Activated CD4-positive, alpha-beta T cell treated with anti-CD3 and anti-CD28 coated beads, Interleukin-2, amount 10 ng/mL, durations not matched to agents 7 days and 5 days (primary cell): ENCODE measurements around the gene SLC39A9. TPM values are rescaled to one million over a fixed set of nuclear protein-coding genes. Genes with fewer than 3 reads are reported as not detected.

Experiments used
- CTCF ChIA-PET: fragments of 350-600 bp; sonication (Branson Sonifier 250); formaldehyde crosslinking; loops from one replicate; lab custom pipeline; 2021; ENCODE audit warnings: antibody characterized with exemption; lab: Charles Lee
- POLR2A ChIA-PET: fragments of 350-600 bp; sonication (Branson Sonifier 250); formaldehyde crosslinking; loops from one replicate; lab custom pipeline; 2021; ENCODE audit warnings: antibody characterized with exemption; lab: Charles Lee
- DNase-seq: peaks from one replicate; pipeline ENCODE4 v3.0.0-alpha.2; 2020
- H3K27ac Mint-ChIP-seq: one replicate; pipeline ENCODE4 v1.8.0; 2021; ENCODE audit warnings: mild to moderate bottlenecking, moderate library complexity, mixed read lengths
- H3K27me3 Mint-ChIP-seq: one replicate; pipeline ENCODE4 v1.8.0; 2021; ENCODE audit warnings: mixed read lengths
- H3K36me3 Mint-ChIP-seq: one replicate; pipeline ENCODE4 v1.8.0; 2021; ENCODE audit warnings: low read depth, mixed read lengths
- H3K4me1 Mint-ChIP-seq: one replicate; pipeline ENCODE4 v1.8.0; 2021; ENCODE audit warnings: mixed read lengths
- H3K4me3 Mint-ChIP-seq: one replicate; pipeline ENCODE4 v1.8.0; 2021; ENCODE audit warnings: mild to moderate bottlenecking, moderate library complexity, mixed read lengths
- H3K9me3 Mint-ChIP-seq: one replicate; pipeline ENCODE4 v1.8.0; 2021; ENCODE audit warnings: mixed read lengths
- total RNA-seq, 2 experiments: library from RNA; stranded (reverse); gene quantifications; one replicate each; pipeline ENCODE4 v1.2.3, GENCODE V29; 2021

Gene SLC39A9, protein sequence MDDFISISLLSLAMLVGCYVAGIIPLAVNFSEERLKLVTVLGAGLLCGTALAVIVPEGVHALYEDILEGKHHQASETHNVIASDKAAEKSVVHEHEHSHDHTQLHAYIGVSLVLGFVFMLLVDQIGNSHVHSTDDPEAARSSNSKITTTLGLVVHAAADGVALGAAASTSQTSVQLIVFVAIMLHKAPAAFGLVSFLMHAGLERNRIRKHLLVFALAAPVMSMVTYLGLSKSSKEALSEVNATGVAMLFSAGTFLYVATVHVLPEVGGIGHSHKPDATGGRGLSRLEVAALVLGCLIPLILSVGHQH
- 10 to 100 TPM; 43.7 to 50.4 TPM for total RNA-seq

DNA sequence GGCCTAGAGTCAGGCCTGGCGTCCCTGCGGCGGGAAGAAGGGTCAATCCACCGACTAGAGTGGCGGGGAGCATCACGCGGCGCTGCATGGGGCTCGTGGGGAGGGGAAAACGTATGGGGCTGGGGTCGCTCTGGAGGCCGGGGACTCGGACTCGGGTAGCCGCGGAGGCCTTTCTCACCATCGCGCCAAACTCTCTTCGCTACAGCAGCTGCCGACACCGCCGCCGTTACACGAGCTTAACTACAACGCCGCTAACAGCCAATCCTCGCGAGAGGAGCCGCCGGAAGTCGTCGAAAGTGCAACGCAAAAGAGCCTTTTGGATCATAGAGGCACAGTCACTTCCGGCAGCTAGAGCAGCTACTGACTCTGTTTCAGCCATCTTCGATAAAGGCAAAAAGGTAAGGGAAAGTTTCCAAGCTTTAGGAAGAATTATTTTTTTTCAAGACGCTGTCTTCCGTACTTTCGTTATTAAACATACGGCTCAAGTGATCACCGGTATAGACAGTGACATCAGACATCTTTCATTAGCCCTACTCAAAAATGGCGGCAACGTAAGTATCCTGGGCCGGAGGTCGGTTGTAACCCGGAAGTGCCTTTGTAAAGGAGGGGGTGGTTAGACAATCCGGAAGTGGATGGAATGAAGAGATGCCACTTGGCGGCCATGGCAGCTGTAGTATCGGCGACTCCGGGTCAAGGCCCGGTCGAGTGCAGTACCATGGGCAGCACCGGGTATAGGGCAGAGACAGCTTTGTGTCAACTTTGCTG lies at the start of gene SLC39A9, which contains the start of gene ERH:
TSS of gene SLC39A9 (plus strand) at position 640 of the 765 bp plus-strand sequence. CDS start 678 bp downstream, outside the sequence.
TSS of gene ERH (minus strand) at position 247 of the 765 bp plus-strand sequence. CDS start at position 181, 66 bp downstream.
- H3K36me3 Mint-ChIP-seq: peaks cover 45% of the 10 kb centered on the region
- H3K27me3 Mint-ChIP-seq: no peaks in the 10 kb centered on the region
- ChIA-PET CTCF (interaction anchor here (1.6 to 2.0 kb wide), 2 partner anchors 14 to 244 kb away, joined by 3 to 12 read pairs; no protein-coding TSS in a partner anchor), POLR2A (interaction anchor here (0.7 kb wide), 2 partner anchors 151 to 276 kb away, joined by 3 read pairs; no protein-coding TSS in a partner anchor)
- no peaks in the 10 kb centered on the region for H3K9me3 Mint-ChIP-seq
- H3K27ac Mint-ChIP-seq: peak within 1 kb of the TSS; percentile 98
- DNase-seq: peak; percentile 97
- H3K4me3 Mint-ChIP-seq: peak within 1 kb of the TSS; percentile 89
- peaks cover 66% of the 10 kb centered on the region for H3K4me1 Mint-ChIP-seq

DNA sequence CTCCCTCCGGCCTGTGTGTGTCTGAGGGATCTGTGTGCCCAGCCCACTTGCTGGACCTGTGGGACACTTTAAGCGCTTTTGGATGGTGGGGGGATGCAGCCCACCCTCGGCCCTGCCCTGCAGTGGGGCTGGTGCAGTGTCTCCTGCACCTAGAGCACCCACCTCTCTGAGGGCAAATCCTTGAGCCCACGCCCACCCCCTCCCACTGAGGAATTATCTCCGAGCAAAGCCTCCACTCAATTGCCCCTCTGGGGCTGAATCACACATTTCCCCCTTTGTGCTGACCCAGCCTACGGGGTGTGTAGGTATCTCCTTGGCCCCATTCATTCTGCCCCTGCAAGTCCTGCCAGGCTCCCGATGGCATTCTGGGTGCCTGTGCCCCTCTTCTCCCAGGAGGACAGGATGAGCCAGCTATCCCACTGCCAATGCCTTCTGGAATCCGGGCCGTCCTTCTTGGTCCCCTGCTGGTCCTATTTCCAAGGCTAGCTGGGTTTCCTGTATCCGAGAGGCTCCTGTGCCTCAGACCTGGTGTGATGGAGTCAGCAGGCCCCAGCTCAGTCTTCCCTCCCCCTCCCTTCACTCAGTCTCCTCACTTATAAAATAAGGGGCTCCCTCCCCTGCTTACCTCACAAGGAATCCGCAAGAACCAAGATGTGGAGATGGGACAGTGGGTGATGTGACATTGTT lies 49.3 kb upstream of the SLC39A9 start:
- ChIA-PET CTCF (interaction anchor here (3.1 kb wide), 1 partner anchor 9 kb away, joined by 12 read pairs; no protein-coding TSS in a partner anchor), POLR2A (no interaction called here)
- Mint-ChIP-seq H3K9me3 (no peaks in the 10 kb centered on the region), H3K4me1 (peaks cover 10% of the 10 kb centered on the region), H3K36me3 (no peaks in the 10 kb centered on the region), H3K4me3 (no peak overlapping the region), H3K27ac (no peak overlapping the region), H3K27me3 (peaks cover 4% of the 10 kb centered on the region)
- DNase-seq: no peak

- ChIA-PET CTCF (interaction anchor here (1.2 kb wide), 1 partner anchor 13 kb away, joined by 3 read pairs; no protein-coding TSS in a partner anchor), POLR2A (no interaction called here)
- no peak for DNase-seq
- Mint-ChIP-seq H3K27ac (no peak overlapping the region), H3K4me3 (no peak overlapping the region), H3K9me3 (no peaks in the 10 kb centered on the region), H3K27me3 (peaks cover 4% of the 10 kb centered on the region), H3K36me3 (no peaks in the 10 kb centered on the region), H3K4me1 (peaks cover 18% of the 10 kb centered on the region)
Observed at GRCh38 chr14:69350892-69351291, 47.6 kb upstream of the SLC39A9 start.

- POLR2A ChIA-PET: no interaction called here
- no peak overlapping the region for H3K27ac Mint-ChIP-seq
- H3K36me3 Mint-ChIP-seq: no peaks in the 10 kb centered on the region
- no peak overlapping the region for H3K4me3 Mint-ChIP-seq
- no peak for DNase-seq
- no peaks in the 10 kb centered on the region for H3K9me3 Mint-ChIP-seq
- CTCF ChIA-PET: interaction anchor here (1.2 kb wide), 1 partner anchor 13 kb away, joined by 3 read pairs; no protein-coding TSS in a partner anchor
- peaks cover 4% of the 10 kb centered on the region for H3K27me3 Mint-ChIP-seq
- peaks cover 18% of the 10 kb centered on the region for H3K4me1 Mint-ChIP-seq
Observed at GRCh38 chr14:69351385-69351784, 47.1 kb upstream of the SLC39A9 start.

DNA sequence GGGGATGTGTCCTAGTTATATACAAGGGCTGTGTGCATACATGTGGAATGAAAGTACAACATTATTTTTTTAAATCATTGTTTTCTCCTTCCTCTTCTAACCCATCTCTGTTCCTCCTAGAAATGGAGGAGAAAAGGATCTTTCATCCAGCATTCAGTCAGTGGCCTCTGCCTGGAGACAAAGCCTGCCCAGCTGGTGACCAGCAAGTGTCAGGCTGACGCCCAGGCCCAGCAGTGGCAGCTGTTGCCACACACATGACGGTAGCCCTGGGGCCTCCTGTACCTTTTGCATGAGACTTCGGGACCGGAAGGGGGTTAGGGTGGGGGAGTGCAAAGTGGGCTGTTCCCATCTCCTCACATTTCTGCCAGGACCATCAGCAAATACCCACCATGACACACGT lies 46.6 kb upstream of the SLC39A9 start:
- H3K27me3 Mint-ChIP-seq: peaks cover 4% of the 10 kb centered on the region
- peaks cover 18% of the 10 kb centered on the region for H3K4me1 Mint-ChIP-seq
- POLR2A ChIA-PET: no interaction called here
- H3K4me3 Mint-ChIP-seq: no peak overlapping the region
- no peaks in the 10 kb centered on the region for H3K9me3 Mint-ChIP-seq
- H3K36me3 Mint-ChIP-seq: no peaks in the 10 kb centered on the region
- peak overlapping the region; percentile 51 for H3K27ac Mint-ChIP-seq
- CTCF ChIA-PET: interaction anchor here (0.5 to 1.2 kb wide), 2 partner anchors 14 to 86 kb away, joined by 3 read pairs; no protein-coding TSS in a partner anchor
- no peak for DNase-seq

DNA sequence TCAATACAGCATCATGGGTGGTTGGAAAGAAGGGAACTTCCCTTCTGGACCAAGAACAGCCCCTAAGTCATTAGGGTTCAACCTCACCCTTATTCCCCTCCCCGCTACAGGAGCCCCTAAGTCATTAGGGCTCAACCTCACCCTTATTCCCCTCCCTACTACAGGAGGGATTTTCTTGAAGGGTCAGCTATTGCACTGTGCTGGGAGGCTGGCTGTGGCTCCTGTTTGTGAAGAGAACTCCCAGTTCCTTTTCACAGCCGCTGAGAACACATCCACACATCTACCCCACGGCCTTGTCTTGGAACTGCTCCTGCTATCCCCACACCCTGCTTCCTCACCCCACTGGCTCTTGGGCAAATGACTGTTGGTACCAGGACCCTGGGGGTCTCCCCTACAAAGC lies 45.3 kb upstream of the SLC39A9 start:
- Mint-ChIP-seq H3K9me3 (no peaks in the 10 kb centered on the region), H3K4me3 (no peak overlapping the region), H3K27ac (no peak overlapping the region), H3K27me3 (no peaks in the 10 kb centered on the region), H3K36me3 (no peaks in the 10 kb centered on the region), H3K4me1 (peaks cover 18% of the 10 kb centered on the region)
- CTCF ChIA-PET: no interaction called here
- no peak for DNase-seq
- POLR2A ChIA-PET: no interaction called here

DNA sequence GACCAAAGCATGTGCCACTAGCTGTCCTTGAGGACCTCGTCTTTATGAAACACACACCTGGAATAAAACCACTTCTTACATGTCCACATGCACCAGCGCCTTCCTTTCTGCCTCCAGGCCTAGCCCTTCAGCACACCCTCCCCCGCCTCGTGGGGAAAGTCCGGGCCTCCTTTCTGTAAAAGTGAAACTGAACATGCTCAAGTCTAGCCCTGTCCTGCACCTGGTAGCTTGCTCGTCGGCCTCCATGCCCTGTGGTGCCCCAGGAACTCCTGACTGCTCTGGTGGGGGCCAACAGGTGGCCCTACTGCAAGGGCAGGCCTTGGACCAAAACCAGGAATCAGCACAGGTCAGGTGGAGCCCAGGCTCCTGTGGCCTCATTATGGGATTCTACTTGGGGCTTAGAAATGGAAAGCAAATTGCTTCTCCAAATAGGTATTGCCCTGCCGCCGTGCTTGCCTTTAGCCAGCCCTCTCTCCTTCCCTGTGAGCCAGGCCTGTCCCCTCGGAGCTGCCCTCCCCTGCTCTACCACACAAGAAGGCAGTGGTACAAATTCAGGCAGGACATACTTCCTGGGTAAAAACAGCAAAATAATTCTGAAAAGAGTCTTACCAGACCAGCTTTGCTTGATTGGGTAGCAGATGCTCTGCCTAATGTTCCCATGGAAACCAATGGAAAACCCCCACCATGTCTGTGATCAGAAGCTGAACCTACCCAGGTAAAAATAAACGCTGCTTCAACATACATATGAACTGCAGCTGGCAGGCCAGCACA lies 43.9 kb upstream of the SLC39A9 start:
- peak overlapping the region; percentile 48 for H3K4me3 Mint-ChIP-seq
- ChIA-PET CTCF (interaction anchor here (0.7 to 1.6 kb wide), 3 partner anchors 10 to 40 kb away, joined by 3 to 5 read pairs (median 4); no protein-coding TSS in a partner anchor), POLR2A (no interaction called here)
- H3K36me3 Mint-ChIP-seq: no peaks in the 10 kb centered on the region
- H3K27me3 Mint-ChIP-seq: no peaks in the 10 kb centered on the region
- peaks cover 18% of the 10 kb centered on the region for H3K4me1 Mint-ChIP-seq
- H3K27ac Mint-ChIP-seq: peak overlapping the region; percentile 95
- no peaks in the 10 kb centered on the region for H3K9me3 Mint-ChIP-seq
- peak; percentile 69 for DNase-seq

DNA sequence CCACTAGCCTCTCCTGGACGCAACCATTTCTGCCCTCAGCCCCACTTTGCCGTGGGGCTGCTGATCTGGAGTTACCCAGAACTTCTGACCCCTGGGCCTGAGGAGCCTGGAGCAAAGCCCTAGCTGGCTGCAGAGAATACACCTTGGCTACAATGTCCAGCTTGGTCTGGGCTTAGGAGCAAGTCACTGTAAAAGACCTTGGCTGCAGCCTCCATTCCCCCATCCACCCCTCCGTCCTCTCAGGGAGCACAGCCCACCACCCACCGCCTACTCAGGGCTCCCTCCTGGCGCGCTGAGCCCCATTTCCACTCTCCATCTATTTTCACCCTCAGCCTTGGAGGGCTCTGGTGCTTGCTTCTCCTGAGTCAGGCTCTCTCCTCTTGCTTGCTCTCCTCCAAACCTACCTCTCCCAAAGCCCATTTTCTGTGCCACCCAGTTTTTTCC lies 43.3 kb upstream of the SLC39A9 start:
- Mint-ChIP-seq H3K36me3 (no peaks in the 10 kb centered on the region), H3K27ac (peak overlapping the region; percentile 95), H3K4me1 (peaks cover 18% of the 10 kb centered on the region), H3K27me3 (no peaks in the 10 kb centered on the region), H3K4me3 (no peak overlapping the region), H3K9me3 (no peaks in the 10 kb centered on the region)
- POLR2A ChIA-PET: no interaction called here
- DNase-seq: no peak
- CTCF ChIA-PET: interaction anchor here (0.8 to 1.6 kb wide), 2 partner anchors 9 to 14 kb away, joined by 3 to 5 read pairs; no protein-coding TSS in a partner anchor

- H3K27ac Mint-ChIP-seq: peak overlapping the region; percentile 62
- no peaks in the 10 kb centered on the region for H3K36me3 Mint-ChIP-seq
- H3K9me3 Mint-ChIP-seq: no peaks in the 10 kb centered on the region
- peaks cover 18% of the 10 kb centered on the region for H3K4me1 Mint-ChIP-seq
- no peak for DNase-seq
- ChIA-PET POLR2A (no interaction called here), CTCF (no interaction called here)
- H3K27me3 Mint-ChIP-seq: no peaks in the 10 kb centered on the region
- no peak overlapping the region for H3K4me3 Mint-ChIP-seq
Observed at GRCh38 chr14:69355607-69356281, 42.7 kb upstream of the SLC39A9 start.

GRCh38 chr14:69356903-69357543 lies 41.5 kb upstream of the SLC39A9 start:
- H3K27ac Mint-ChIP-seq: no peak overlapping the region
- ChIA-PET POLR2A (no interaction called here), CTCF (interaction anchor here (0.7 to 3.0 kb wide), 5 partner anchors 9 to 121 kb away, joined by 3 to 12 read pairs (median 4); no protein-coding TSS in a partner anchor)
- H3K27me3 Mint-ChIP-seq: no peaks in the 10 kb centered on the region
- H3K9me3 Mint-ChIP-seq: no peaks in the 10 kb centered on the region
- no peaks in the 10 kb centered on the region for H3K36me3 Mint-ChIP-seq
- peaks cover 18% of the 10 kb centered on the region for H3K4me1 Mint-ChIP-seq
- DNase-seq: no peak
- H3K4me3 Mint-ChIP-seq: no peak overlapping the region
